Measurements from ENCODE around the gene ZXDC. TPM values are rescaled to one million over a fixed set of nuclear protein-coding genes. Genes with fewer than 3 reads are reported as not detected.

The ZXDC gene
- total and polyA plus RNA-seq, 9 of the 15 experiments (the other 6 are each of a cell fraction or from before 2014, with no cell fraction given), result 0.59 to 13.4 (median 7.3) TPM

- TF ChIP-seq FOXP4 (CRISPR knock-in tag; IDR thresholded peaks at IDR 0.05; ENCODE audit: borderline replicate concordance), result no peak
- peak in 1 of 3 experiments; percentile 2; a peak in 1 of 6 replicates for TF ChIP-seq CTCF (IDR thresholded peaks at IDR 0.05 in 2 of 3, conservative IDR thresholded peaks at IDR 0.05 in 1 of 3; ENCODE audit: insufficient read depth in 2 of 3, low read depth in 1 of 3, low read length in 3 of 3)
- WGBS (ENCODE audit: insufficient coverage, low coverage, missing lambda C conversion rate), result 1% methylated on average over 10 of the region's 15 CpGs
- H3K36me3 ChIP-seq (ENCODE audit: control insufficient read depth, insufficient read depth, low read length), result no peaks in the 10 kb centered on the region
- no peak overlapping the region for H3K4me2 ChIP-seq (ENCODE audit: insufficient read depth, low read length)
- FAIRE-seq (no peak), DNase-seq (ENCODE audit: extremely low read depth in 1 of 4, low spot score in 3 of 4) (no peak), ATAC-seq (no peak)
- POLR2A ChIA-PET, result interaction anchor here (0.6 kb wide), 1 partner anchor 942 kb away, joined by 4 read pairs; no protein-coding TSS in a partner anchor
- H3K27ac ChIP-seq (ENCODE audit: extremely low read depth, low read depth, low read length), result no peak overlapping the region
- BruUV-seq (replicated peaks), result no TSS peak
- H4K20me1 ChIP-seq (replicated peaks; ENCODE audit: control insufficient read depth, insufficient read depth, low read length), result peaks cover 3% of the 10 kb centered on the region; the same call in 1 of the 2 replicates
- no peaks in the 10 kb centered on the region for H3K9me1 ChIP-seq (ENCODE audit: control insufficient read depth, insufficient read depth, low read length)
- H3K4me3 ChIP-seq, result no peak overlapping the region
- intact Hi-C loops (cut with micrococcal nuclease), result no loop called here
- peaks cover 0 to 23% of the 10 kb centered on the region in 2 experiments; a peak in 2 of 5 replicates for H3K27me3 ChIP-seq (ENCODE audit: control insufficient read depth in 2 of 2, insufficient read depth in 2 of 2, low read length in 2 of 2)
- no peak overlapping the region for H2AFZ ChIP-seq (ENCODE audit: low read depth, low read length)
- CTCF ChIA-PET (ENCODE audit: low intra/inter-chr PET ratio), result interaction anchor here (0.5 kb wide), 1 partner anchor 1274 kb away, joined by 3 read pairs; no protein-coding TSS in a partner anchor
- in situ Hi-C loops (cut with MboI), result no loop called here
- no peaks in the 10 kb centered on the region for H3K9me3 ChIP-seq (replicated peaks; ENCODE audit: control insufficient read depth, insufficient read depth, low read depth, low read length)
- no peaks in the 10 kb centered on the region; a peak in 1 of 5 replicates for H3K4me1 ChIP-seq (replicated peaks in 1 of 2; ENCODE audit: control insufficient read depth in 2 of 2, insufficient read depth in 2 of 2, low read length in 2 of 2)
- no peak overlapping the region for H3K9ac ChIP-seq (ENCODE audit: insufficient read depth in 1 of 2, low read depth in 2 of 2, low read length in 2 of 2)
- no peaks in the 10 kb centered on the region for H3K79me2 ChIP-seq (ENCODE audit: control insufficient read depth, insufficient read depth, low read length)
These were observed 42.5 kb upstream of the ZXDC start for GRCh38 chr3:126517986-126518778.
